Activated T-helper 2 cell treated with anti-CD3 and anti-CD28 coated beads, Interferon-gamma antibody, Interleukin-2, Interleukin-4, amounts not matched to agents 10 μg/mL and 5 μg/mL and 100 μg/mL, durations not matched to agents 14 hours and 24 hours and 36 hours (primary cell): ENCODE results near the gene PHF10. TPM values are rescaled to one million over a fixed set of nuclear protein-coding genes. Genes with fewer than 3 reads are reported as not detected.

Experiments used
- DNase-seq: peaks from one replicate; pipeline ENCODE4 v3.0.0; 2021; ENCODE audit warnings: low spot score
- H3K27ac Mint-ChIP-seq: one replicate; pipeline ENCODE4 v1.8.0; 2021; ENCODE audit warnings: mixed read lengths
- H3K27me3 Mint-ChIP-seq: one replicate; pipeline ENCODE4 v1.8.0; 2021; ENCODE audit warnings: low read depth, mixed read lengths
- H3K36me3 Mint-ChIP-seq: one replicate; pipeline ENCODE4 v1.8.0; 2021; ENCODE audit warnings: low read depth, mixed read lengths
- H3K4me1 Mint-ChIP-seq: one replicate; pipeline ENCODE4 v1.8.0; 2021; ENCODE audit warnings: low read depth, mixed read lengths
- H3K4me3 Mint-ChIP-seq: one replicate; pipeline ENCODE4 v1.8.0; 2021; ENCODE audit warnings: low read depth, mild to moderate bottlenecking, moderate library complexity, mixed read lengths
- H3K9me3 Mint-ChIP-seq: one replicate; pipeline ENCODE4 v1.8.0; 2021; ENCODE audit warnings: mixed read lengths
- intact Hi-C: fragments of 100-400 bp; cut with micrococcal nuclease; formaldehyde crosslinking; loops from one replicate; pipeline ENCODE4 v1.15.1; 2023
- total RNA-seq: library from RNA; stranded (reverse); gene quantifications from 2 replicates; pipeline ENCODE4 v1.2.3, GENCODE V29; 2022

The PHF10 gene
- total RNA-seq, 1 donor from 2014 or later: 94.5 TPM

DNA sequence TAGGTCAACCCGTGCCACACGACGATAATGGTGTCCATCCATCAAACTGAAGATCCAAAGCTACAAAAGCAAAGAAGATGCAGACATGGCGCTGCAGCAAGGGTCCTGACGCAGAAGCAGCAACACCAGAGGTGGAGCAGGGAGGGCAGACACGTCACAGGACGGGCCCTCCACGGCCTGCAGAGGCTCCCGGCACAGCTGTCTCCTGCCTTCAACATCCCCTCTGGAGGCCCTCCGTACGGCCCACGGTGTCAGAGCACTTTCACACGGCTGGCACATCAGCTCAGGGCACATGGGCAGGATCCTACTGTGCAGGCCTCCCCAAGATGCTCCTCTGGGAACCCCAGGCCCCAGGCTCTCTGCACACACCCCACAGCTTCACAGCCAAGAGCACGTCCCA is 60.1 kb downstream of the PHF10 start:
- H3K9me3 Mint-ChIP-seq: no peaks in the 10 kb centered on the region
- intact Hi-C loops: no loop called here
- H3K36me3 Mint-ChIP-seq: peaks cover 12% of the 10 kb centered on the region
- H3K27me3 Mint-ChIP-seq: no peaks in the 10 kb centered on the region
- H3K27ac Mint-ChIP-seq: no peak overlapping the region
- H3K4me1 Mint-ChIP-seq: no peaks in the 10 kb centered on the region
- H3K4me3 Mint-ChIP-seq: no peak overlapping the region
- DNase-seq: no peak

- peaks cover 12% of the 10 kb centered on the region for H3K36me3 Mint-ChIP-seq
- DNase-seq: no peak
- H3K9me3 Mint-ChIP-seq: no peaks in the 10 kb centered on the region
Measured at GRCh38 chr6:169663468-169663867, 60.8 kb downstream of the PHF10 start.

DNA sequence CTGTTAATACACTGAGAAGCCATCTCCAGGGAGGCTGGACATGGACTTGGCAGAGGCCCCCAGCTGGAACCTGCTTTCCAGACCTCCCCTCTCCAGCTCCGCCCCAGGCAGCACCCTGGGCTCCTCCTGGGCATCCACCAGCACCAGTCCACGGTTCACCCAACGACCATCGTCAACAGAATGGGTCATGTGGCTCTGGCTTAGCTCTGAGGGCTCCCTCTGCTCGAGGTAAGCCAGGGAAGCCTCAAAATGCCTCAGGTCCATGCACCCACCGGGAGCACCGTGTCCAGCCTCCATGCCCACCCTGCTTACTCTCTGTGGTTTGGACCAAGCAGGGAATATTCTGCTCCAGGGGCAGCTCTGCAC is 62.9 kb downstream of the PHF10 start:
- Mint-ChIP-seq H3K27ac (no peak overlapping the region), H3K4me1 (no peaks in the 10 kb centered on the region)
- intact Hi-C loops: no loop called here

More at GRCh38 chr6:169663468-169663867, 60.8 kb downstream of the PHF10 start:
- H3K4me1 Mint-ChIP-seq: no peaks in the 10 kb centered on the region
- H3K27me3 Mint-ChIP-seq: no peaks in the 10 kb centered on the region
- no peak overlapping the region for H3K27ac Mint-ChIP-seq
- intact Hi-C loops: no loop called here
- H3K4me3 Mint-ChIP-seq: no peak overlapping the region

DNA sequence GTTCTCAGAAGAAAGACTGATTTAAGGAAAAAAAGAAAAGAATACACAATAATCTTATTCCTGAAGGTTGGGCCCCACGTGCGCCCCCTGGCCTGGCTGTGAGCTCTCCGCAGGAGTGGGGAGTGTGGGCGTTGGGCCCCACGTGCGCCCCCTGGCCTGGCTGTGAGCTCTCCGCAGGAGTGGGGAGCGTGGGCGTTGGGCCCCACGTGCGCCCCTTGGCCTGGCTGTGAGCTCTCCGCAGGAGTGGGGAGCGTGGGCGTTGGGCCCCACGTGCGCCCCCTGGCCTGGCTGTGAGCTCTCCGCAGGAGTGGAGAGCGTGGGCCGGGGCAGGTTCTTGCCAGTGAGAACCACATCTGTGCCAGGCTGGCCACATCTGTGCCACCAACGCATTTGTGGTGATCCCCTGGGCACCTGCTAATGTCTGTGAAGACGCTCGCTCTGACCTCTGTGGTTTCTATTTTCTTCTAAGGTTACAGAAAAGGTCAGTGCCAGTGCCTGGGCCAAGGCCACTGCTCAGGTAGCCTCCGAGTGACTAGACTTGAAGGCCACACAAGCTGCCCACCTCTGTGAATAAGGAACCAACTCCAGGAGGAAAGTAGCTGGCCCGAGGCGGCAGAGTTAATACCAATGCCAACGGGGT is 63.4 kb downstream of the PHF10 start:
- H3K27ac Mint-ChIP-seq: no peak overlapping the region
- no peaks in the 10 kb centered on the region for H3K9me3 Mint-ChIP-seq
- no peak for DNase-seq
- H3K27me3 Mint-ChIP-seq: no peaks in the 10 kb centered on the region
- no peaks in the 10 kb centered on the region for H3K4me1 Mint-ChIP-seq
- H3K4me3 Mint-ChIP-seq: no peak overlapping the region
- intact Hi-C loops: no loop called here
- H3K36me3 Mint-ChIP-seq: peaks cover 12% of the 10 kb centered on the region

More for the DNA sequence above, 62.9 kb downstream of the PHF10 start:
- Mint-ChIP-seq H3K27me3 (no peaks in the 10 kb centered on the region), H3K9me3 (no peaks in the 10 kb centered on the region), H3K4me3 (no peak overlapping the region), H3K36me3 (peaks cover 12% of the 10 kb centered on the region)
- no peak for DNase-seq

- Mint-ChIP-seq H3K4me1 (peaks cover 5% of the 10 kb centered on the region), H3K27ac (no peak overlapping the region), H3K4me3 (no peak overlapping the region), H3K36me3 (peaks cover 12% of the 10 kb centered on the region), H3K27me3 (no peaks in the 10 kb centered on the region), H3K9me3 (no peaks in the 10 kb centered on the region)
- intact Hi-C loops: loop anchor here (10.0 kb wide), 1 partner anchor 105 kb away; no protein-coding TSS in a partner anchor
- no peak for DNase-seq
Measured at GRCh38 chr6:169659820-169660610, 64.3 kb downstream of the PHF10 start.

DNA sequence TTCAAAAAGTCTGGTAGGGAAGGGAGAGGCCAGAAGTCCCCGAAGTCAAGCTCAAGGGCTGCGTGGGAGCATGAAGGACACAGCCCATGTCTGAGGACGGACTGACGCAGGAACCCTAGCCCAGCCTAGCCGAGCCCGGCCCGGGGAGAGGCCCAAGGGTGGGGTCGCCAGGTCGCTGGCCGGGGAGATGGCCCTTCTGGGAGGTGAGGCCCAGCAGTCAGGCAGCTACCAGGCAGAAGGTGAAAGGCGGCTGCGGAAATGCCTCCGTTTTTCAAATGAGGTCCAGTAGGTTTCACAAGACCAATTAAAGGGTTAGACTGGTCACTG is 67.1 kb downstream of the PHF10 start:
- no peaks in the 10 kb centered on the region for H3K36me3 Mint-ChIP-seq
- no peaks in the 10 kb centered on the region for H3K27me3 Mint-ChIP-seq
- no peak for DNase-seq
- peaks cover 6% of the 10 kb centered on the region for H3K4me1 Mint-ChIP-seq
- H3K4me3 Mint-ChIP-seq: no peak overlapping the region
- intact Hi-C loops: loop anchor here (10.0 kb wide), 1 partner anchor 102 kb away; no protein-coding TSS in a partner anchor
- no peak overlapping the region for H3K27ac Mint-ChIP-seq
- H3K9me3 Mint-ChIP-seq: no peaks in the 10 kb centered on the region

DNA sequence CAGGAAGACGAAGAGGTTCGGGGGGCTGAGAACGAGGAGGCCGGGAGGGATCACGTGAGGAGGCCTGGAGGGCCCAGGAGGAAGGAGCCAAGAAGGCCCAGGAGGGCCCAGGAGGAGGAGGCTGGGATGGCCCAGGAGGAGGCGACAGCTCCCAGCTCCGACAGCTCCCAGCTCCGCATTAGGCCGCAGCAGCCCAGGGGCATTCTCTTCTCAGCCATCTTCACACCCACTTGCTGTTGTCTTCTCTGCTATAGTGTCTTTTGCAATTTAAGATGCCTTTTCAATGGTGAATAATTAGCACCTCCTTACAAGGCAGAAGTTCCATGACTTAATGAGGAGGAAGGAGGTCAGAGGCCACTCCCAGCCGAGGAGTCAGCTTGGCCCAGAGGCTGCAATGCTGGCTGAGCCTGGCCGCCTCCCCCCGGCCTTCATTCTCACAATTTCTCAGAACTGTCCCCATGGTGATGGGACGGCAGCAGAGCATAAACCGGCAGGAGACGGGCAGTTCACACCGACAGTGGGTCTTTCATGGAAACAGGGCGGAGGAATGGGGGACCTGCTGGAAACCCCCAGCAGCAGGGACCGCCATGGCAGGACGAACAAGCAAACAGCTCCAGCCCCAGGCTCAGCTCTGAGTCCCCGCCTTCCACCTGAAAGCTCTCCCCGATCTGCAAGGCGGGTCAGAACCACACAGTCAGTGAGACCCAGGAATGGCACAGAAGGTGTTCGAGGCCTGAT is 67.6 kb downstream of the PHF10 start:
- no peaks in the 10 kb centered on the region for H3K9me3 Mint-ChIP-seq
- H3K27ac Mint-ChIP-seq: no peak overlapping the region
- H3K4me3 Mint-ChIP-seq: no peak overlapping the region
- intact Hi-C loops: loop anchor here (10.0 kb wide), 1 partner anchor 102 kb away; no protein-coding TSS in a partner anchor
- no peaks in the 10 kb centered on the region for H3K27me3 Mint-ChIP-seq
- H3K36me3 Mint-ChIP-seq: no peaks in the 10 kb centered on the region
- no peak for DNase-seq
- H3K4me1 Mint-ChIP-seq: peaks cover 6% of the 10 kb centered on the region

GRCh38 chr6:169654598-169655391 is 69.5 kb downstream of the PHF10 start:
- H3K4me1 Mint-ChIP-seq: peaks cover 6% of the 10 kb centered on the region
- H3K27me3 Mint-ChIP-seq: no peaks in the 10 kb centered on the region
- intact Hi-C loops: loop anchor here (1.0 to 10.0 kb wide), 2 partner anchors 100 to 441 kb away; no protein-coding TSS in a partner anchor
- peak overlapping the region; percentile 64 for H3K27ac Mint-ChIP-seq
- no peaks in the 10 kb centered on the region for H3K36me3 Mint-ChIP-seq
- H3K4me3 Mint-ChIP-seq: peak overlapping the region; percentile 87
- peak; percentile 71 for DNase-seq
- no peaks in the 10 kb centered on the region for H3K9me3 Mint-ChIP-seq

Other genes with a start within 250 kb of the PHF10 start
- gene WDR27, start 22.5 kb downstream of the PHF10 start, total RNA-seq: 35.0 and 35.9 TPM in 2 replicates
- 18.9 and 19.6 TPM in 2 replicates for gene C6orf120, start 22.4 kb downstream of the PHF10 start, total RNA-seq
- 1.9 and 2.1 TPM in 2 replicates for gene DYNLT2, start 27.1 kb upstream of the PHF10 start, total RNA-seq
- gene ERMARD, start 27.1 kb upstream of the PHF10 start, total RNA-seq: 24.5 and 25.9 TPM in 2 replicates